Muscle layer of colon (tissue), 2 donors: ENCODE measurements around the gene FCRLB.
"Not testable (repeated sequence)": the region's sequence is repeated elsewhere in the genome, so short reads cannot be mapped to it uniquely, and the experiment has no call there.

Experiments used
- H3K27ac ChIP-seq: one replicate; pipeline ENCODE4 v1.7.0; 2013; ENCODE audit warnings: low read depth, mild to moderate bottlenecking, low read length, moderate library complexity
- H3K27me3 ChIP-seq, 2 donors: one replicate each; pipeline ENCODE4 v1.7.0; 2013; ENCODE audit warnings: low read length in 2 of 2, mild to moderate bottlenecking in 2 of 2; ENCODE audit not compliant: insufficient read depth in 2 of 2, control insufficient read depth in 1 of 2
- H3K36me3 ChIP-seq: one replicate; pipeline ENCODE4 v1.7.0; 2013; ENCODE audit warnings: mild to moderate bottlenecking, low read length; ENCODE audit not compliant: insufficient read depth
- H3K4me1 ChIP-seq: one replicate; pipeline ENCODE4 v1.7.0; 2013; ENCODE audit warnings: mild to moderate bottlenecking, low read length; ENCODE audit not compliant: insufficient read depth
- H3K4me3 ChIP-seq, 2 donors: one replicate each; pipeline ENCODE4 v1.7.0; 2013; ENCODE audit warnings: low read length in 2 of 2, low read depth in 1 of 2, mild to moderate bottlenecking in 1 of 2, moderate library complexity in 1 of 2
- H3K9ac ChIP-seq: one replicate; pipeline ENCODE4 v1.7.0; 2013; ENCODE audit warnings: low read length
- H3K9me3 ChIP-seq: one replicate; pipeline ENCODE4 v1.7.0; 2013; ENCODE audit warnings: mild to moderate bottlenecking, low read length
- donor health status: abdominal sarcoma.
- donor health status: Adenocarcinoma of cecum.

FCRLB gene

GRCh38 chr1:161721738-161722343 lies 497 bp downstream of the FCRLB start:
- H3K27ac ChIP-seq: no peak overlapping the region
- H3K9ac ChIP-seq: no peak overlapping the region
- peaks cover 5% of the 10 kb centered on the region for H3K4me1 ChIP-seq
- no peaks in the 10 kb centered on the region for H3K9me3 ChIP-seq
- no peaks in the 10 kb centered on the region for H3K36me3 ChIP-seq
- no peak overlapping the region for H3K4me3 ChIP-seq
- H3K27me3 ChIP-seq: no peaks in the 10 kb centered on the region

GRCh38 chr1:161722406-161722805 lies 1.1 kb downstream of the FCRLB start:
- Histone ChIP-seq H3K9ac (no peak overlapping the region), H3K4me3 (no peak overlapping the region), H3K4me1 (peaks cover 5% of the 10 kb centered on the region), H3K36me3 (no peaks in the 10 kb centered on the region), H3K9me3 (no peaks in the 10 kb centered on the region), H3K27me3 (no peaks in the 10 kb centered on the region), H3K27ac (no peak overlapping the region)

- Histone ChIP-seq H3K4me1 (peaks cover 5% of the 10 kb centered on the region), H3K9me3 (no peaks in the 10 kb centered on the region), H3K9ac (no peak overlapping the region), H3K27ac (no peak overlapping the region), H3K27me3 (no peaks in the 10 kb centered on the region), H3K36me3 (no peaks in the 10 kb centered on the region), H3K4me3 (no peak overlapping the region)
These were observed 2.3 kb downstream of the FCRLB start for GRCh38 chr1:161723459-161724141.

GRCh38 chr1:161725258-161725907 lies 4.0 kb downstream of the FCRLB start:
- H3K9me3 ChIP-seq, H3K4me1 ChIP-seq, H3K27me3 ChIP-seq, H3K27ac ChIP-seq, H3K36me3 ChIP-seq: not testable (repeated sequence)
- Histone ChIP-seq H3K4me3 (peak overlapping the region; percentile 79 to 95), H3K9ac (peak overlapping the region; percentile 27)

- peak overlapping the region; percentile 27 for H3K9ac ChIP-seq
- H3K4me3 ChIP-seq: peak overlapping the region; percentile 79 to 95
- H3K36me3 ChIP-seq: no peaks in the 10 kb centered on the region
- no peaks in the 10 kb centered on the region for H3K9me3 ChIP-seq
- peaks cover 5% of the 10 kb centered on the region for H3K4me1 ChIP-seq
- peak overlapping the region; percentile 57 for H3K27ac ChIP-seq
- H3K27me3 ChIP-seq: no peaks in the 10 kb centered on the region
These were observed 4.6 kb downstream of the FCRLB start for GRCh38 chr1:161725908-161726472.

GRCh38 chr1:161726473-161727255 lies 5.3 kb downstream of the FCRLB start:
- peaks cover 5% of the 10 kb centered on the region for H3K4me1 ChIP-seq
- H3K9me3 ChIP-seq: no peaks in the 10 kb centered on the region
- no peaks in the 10 kb centered on the region for H3K27me3 ChIP-seq
- H3K27ac ChIP-seq: peak overlapping the region; percentile 76
- peak overlapping the region; percentile 79 to 95 for H3K4me3 ChIP-seq
- peak overlapping the region; percentile 27 for H3K9ac ChIP-seq
- no peaks in the 10 kb centered on the region for H3K36me3 ChIP-seq

- no peaks in the 10 kb centered on the region for H3K9me3 ChIP-seq
- H3K27me3 ChIP-seq: no peaks in the 10 kb centered on the region
- H3K4me3 ChIP-seq: peak overlapping the region; percentile 70 to 79
- peak overlapping the region; percentile 76 for H3K27ac ChIP-seq
- H3K4me1 ChIP-seq: peaks cover 5% of the 10 kb centered on the region
- no peak overlapping the region for H3K9ac ChIP-seq
- H3K36me3 ChIP-seq: no peaks in the 10 kb centered on the region
These were observed 6.0 kb downstream of the FCRLB start for GRCh38 chr1:161727256-161727924.

GRCh38 chr1:161728376-161729226 lies 7.3 kb downstream of the FCRLB start:
- no peak overlapping the region for H3K27ac ChIP-seq
- H3K4me1 ChIP-seq: peaks cover 5% of the 10 kb centered on the region
- no peak overlapping the region for H3K9ac ChIP-seq
- no peaks in the 10 kb centered on the region for H3K9me3 ChIP-seq
- H3K4me3 ChIP-seq: no peak overlapping the region
- no peaks in the 10 kb centered on the region for H3K27me3 ChIP-seq
- no peaks in the 10 kb centered on the region for H3K36me3 ChIP-seq

GRCh38 chr1:161730050-161730564 lies 8.8 kb downstream of the FCRLB start:
- no peak overlapping the region for H3K9ac ChIP-seq
- H3K27ac ChIP-seq: no peak overlapping the region
- H3K27me3 ChIP-seq: no peaks in the 10 kb centered on the region
- no peak overlapping the region for H3K4me3 ChIP-seq
- no peaks in the 10 kb centered on the region for H3K36me3 ChIP-seq
- no peaks in the 10 kb centered on the region for H3K9me3 ChIP-seq
- peaks cover 5% of the 10 kb centered on the region for H3K4me1 ChIP-seq

GRCh38 chr1:161731241-161731640 lies 9.9 kb downstream of the FCRLB start:
- H3K4me3 ChIP-seq: no peak overlapping the region
- no peaks in the 10 kb centered on the region for H3K4me1 ChIP-seq
- H3K9ac ChIP-seq: no peak overlapping the region
- H3K27ac ChIP-seq: no peak overlapping the region
- no peaks in the 10 kb centered on the region for H3K36me3 ChIP-seq
- H3K9me3 ChIP-seq: no peaks in the 10 kb centered on the region
- no peaks in the 10 kb centered on the region for H3K27me3 ChIP-seq
